ENCODE data around the gene GTF3C2. TPM values are rescaled to one million over a fixed set of nuclear protein-coding genes. Genes with fewer than 3 reads are reported as not detected.
A peak's percentile ranks its signal among the peaks of the same experiment; 100 is the strongest.
"Not testable (repeated sequence)": the region's sequence is repeated elsewhere in the genome, so short reads cannot be mapped to it uniquely, and the experiment has no call there.

The GTF3C2 gene
- total RNA-seq, 1 donor: 43.4 TPM

GRCh38 chr2:27322766-27323595 is 33.6 kb downstream of the GTF3C2 start, which contains the start of gene MPV17:
Gene MPV17, minus strand, starts transcription at chr2:27323097. Its CDS starts 580 bp downstream, at chr2:27322517.
- peak; percentile 62 to 93 (median 87) for DNase-seq (ENCODE audit: low read depth in 2 of 3, low spot score in 2 of 3)

- DNase-seq (ENCODE audit: low read depth in 2 of 3, low spot score in 2 of 3): peak in 1 of 3 donors; percentile 29
Observed at GRCh38 chr2:27322301-27322765, 34.2 kb downstream of the GTF3C2 start.

- no peak for DNase-seq (ENCODE audit: low read depth in 2 of 3, low spot score in 2 of 3)
Observed at GRCh38 chr2:27320958-27321543, 35.5 kb downstream of the GTF3C2 start.

GRCh38 chr2:27319839-27320238 is 36.7 kb downstream of the GTF3C2 start:
- DNase-seq (ENCODE audit: low read depth in 2 of 3, low spot score in 2 of 3): not testable (repeated sequence)

GRCh38 chr2:27316655-27317412 is 39.7 kb downstream of the GTF3C2 start:
- no peak for DNase-seq (ENCODE audit: low read depth in 2 of 3, low spot score in 2 of 3)

GRCh38 chr2:27315122-27315521 is 41.4 kb downstream of the GTF3C2 start:
- DNase-seq (ENCODE audit: low read depth in 2 of 3, low spot score in 2 of 3): no peak

GRCh38 chr2:27314709-27315108 is 41.9 kb downstream of the GTF3C2 start:
- no peak for DNase-seq (ENCODE audit: low read depth in 2 of 3, low spot score in 2 of 3)

- peak in 1 of 3 donors; percentile 43 for DNase-seq (ENCODE audit: low read depth in 2 of 3, low spot score in 2 of 3)
Observed at GRCh38 chr2:27313882-27314645, 42.5 kb downstream of the GTF3C2 start.

- DNase-seq (ENCODE audit: low read depth in 2 of 3, low spot score in 2 of 3): no peak
Observed at GRCh38 chr2:27312152-27312551, 44.4 kb downstream of the GTF3C2 start.

GRCh38 chr2:27309651-27310050 is 46.9 kb downstream of the GTF3C2 start:
- no peak for DNase-seq (ENCODE audit: low read depth in 2 of 3, low spot score in 2 of 3)

GRCh38 chr2:27308359-27308881 is 48.1 kb downstream of the GTF3C2 start, which contains the start of gene UCN:
Gene UCN, minus strand, starts transcription at chr2:27308445. Its CDS starts 550 bp downstream, at chr2:27307895.
- DNase-seq (ENCODE audit: low read depth in 2 of 3, low spot score in 2 of 3): no peak

GRCh38 chr2:27307545-27308358 is 48.8 kb downstream of the GTF3C2 start:
- DNase-seq (ENCODE audit: low read depth in 2 of 3, low spot score in 2 of 3): no peak

GRCh38 chr2:27307287-27307544 is 49.3 kb downstream of the GTF3C2 start:
- no peak for DNase-seq (ENCODE audit: low read depth in 2 of 3, low spot score in 2 of 3)

GRCh38 chr2:27306573-27307286 is 49.8 kb downstream of the GTF3C2 start:
- DNase-seq (ENCODE audit: low read depth in 2 of 3, low spot score in 2 of 3): peak in 1 of 3 donors; percentile 63

- no peak for DNase-seq (ENCODE audit: low read depth in 2 of 3, low spot score in 2 of 3)
Observed at GRCh38 chr2:27306136-27306535, 50.4 kb downstream of the GTF3C2 start.

GRCh38 chr2:27305516-27305915 is 51.0 kb downstream of the GTF3C2 start:
- no peak for DNase-seq (ENCODE audit: low read depth in 2 of 3, low spot score in 2 of 3)

GRCh38 chr2:27304488-27305240 is 51.9 kb downstream of the GTF3C2 start:
- DNase-seq (ENCODE audit: low read depth in 2 of 3, low spot score in 2 of 3): no peak
